Thyroid gland (tissue), 4 donors: Measurements from ENCODE around the gene INSYN2A. TPM values are rescaled to one million over a fixed set of nuclear protein-coding genes. Genes with fewer than 3 reads are reported as not detected.

Experiments
- DNase-seq, 2 donors: peaks; one replicate each; pipeline ENCODE4 v3.0.0-alpha.2; 2019
- H3K27ac ChIP-seq, 3 donors: fragments of 200-600 bp; sonication (generic); 1 replicate in 2 of 3; 2 replicates in 1 of 3; pipeline ENCODE4 v1.5.1; 2016 to 2019; ENCODE audit warnings: mild to moderate bottlenecking in 1 of 3, moderate library complexity in 1 of 3
- H3K27me3 ChIP-seq: fragments of 200-600 bp; sonication (generic); one replicate; pipeline ENCODE4 v1.5.1; 2019
- H3K36me3 ChIP-seq, 2 donors: fragments of 200-600 bp; sonication (generic); one replicate each; pipeline ENCODE4 v1.5.1; 2016 to 2019
- H3K4me1 ChIP-seq, 2 donors: fragments of 200-600 bp; sonication (generic); one replicate each; pipeline ENCODE4 v1.5.1; 2017 to 2019
- H3K4me3 ChIP-seq, 3 donors: fragments of 200-600 bp; sonication (generic); replicated peaks in 1 of 3; 1 replicate in 2 of 3; 2 replicates in 1 of 3; pipeline ENCODE4 v1.5.1; 2016; ENCODE audit warnings: mild to moderate bottlenecking in 1 of 3
- H3K9me3 ChIP-seq: fragments of 200-600 bp; sonication (generic); one replicate; pipeline ENCODE4 v1.5.1; 2017
- CTCF ChIP-seq, 6 experiments: fragments of 200-600 bp in 3 of 6; fragments of 450-650 bp in 3 of 6; sonication (generic) in 3 of 6; IDR thresholded peaks; one replicate each; pipeline ENCODE4 v1.5.1; 2016 to 2019; ENCODE audit warnings: antibody characterized with exemption in 6 of 6, mild to moderate bottlenecking in 2 of 6, inconsistent platforms in 1 of 6, moderate library complexity in 1 of 6
- POLR2A ChIP-seq, 2 donors: fragments of 450-650 bp; IDR thresholded peaks; one replicate each; pipeline ENCODE4 v1.6.1; 2017; ENCODE audit warnings: antibody characterized with exemption in 2 of 2, mild to moderate bottlenecking in 2 of 2, moderate library complexity in 1 of 2
- WGBS, 2 donors: methylation state at CpG; one replicate each; pipeline ENCODE4 v1.1.5; 2017; 5-methylcytosine and 5-hydroxymethylcytosine counted together
- intact Hi-C: fragments of 100-400 bp; cut with DNase I; formaldehyde crosslinking; loops from one replicate; pipeline ENCODE4 v1.15.1; 2023
- total RNA-seq, 4 donors: library from RNA; depleted of rRNA; stranded (reverse); fragments of >200 nt; gene quantifications; one replicate each; pipeline ENCODE4 v1.2.3, GENCODE V29; 2016

INSYN2A gene
- total RNA-seq, 4 donors from 2014 or later = 0.27 TPM; not detected in 3

DNA sequence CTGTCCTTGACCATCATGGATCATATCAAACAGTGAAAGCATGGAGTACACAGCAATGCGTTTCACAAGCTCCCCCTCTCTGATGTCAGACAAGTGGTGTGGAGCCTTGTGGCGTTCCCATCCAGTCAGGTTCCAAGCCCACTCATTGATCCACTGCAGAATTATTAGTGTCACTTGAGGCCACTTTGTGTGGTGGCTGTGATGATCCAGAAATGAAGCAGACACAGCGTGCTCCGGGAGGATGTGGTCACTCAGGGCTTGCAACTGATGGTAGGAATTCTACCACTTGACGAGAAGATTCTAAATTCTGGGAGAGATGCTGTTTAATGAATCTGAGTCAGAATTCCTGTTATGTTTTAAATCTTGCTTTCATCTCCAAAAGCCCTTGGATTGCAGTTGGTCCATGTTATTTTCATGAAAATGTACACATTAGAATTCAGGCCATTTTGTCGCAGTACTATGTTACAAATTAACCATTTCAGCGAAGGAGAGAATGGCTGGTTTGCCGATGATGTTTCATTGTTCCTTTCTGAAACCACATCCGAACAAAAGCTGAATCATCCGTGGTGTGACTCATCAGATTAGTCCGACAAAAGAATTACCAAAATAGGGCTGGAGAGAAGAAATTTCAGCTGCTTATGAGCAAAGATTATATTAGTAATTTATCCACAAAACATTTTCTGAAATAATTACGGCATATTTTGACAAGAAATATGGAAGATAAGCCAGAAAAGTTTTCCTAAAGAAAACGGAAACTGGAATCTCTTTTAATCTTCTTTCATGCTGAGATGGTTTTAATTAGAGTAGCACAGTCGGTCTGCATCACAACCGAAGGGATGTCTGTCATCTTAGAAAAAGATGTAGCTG is 48.1 kb downstream of the INSYN2A start:
- WGBS, 2 donors = 82 to 84% methylated on average over 15 of the region's 15 CpGs
- no peaks in the 10 kb centered on the region for H3K36me3 ChIP-seq
- H3K27me3 ChIP-seq = no peaks in the 10 kb centered on the region
- intact Hi-C loops = no loop called here
- no peak for DNase-seq
- no peak overlapping the region for H3K27ac ChIP-seq
- no peak overlapping the region for H3K4me3 ChIP-seq
- TF ChIP-seq POLR2A (IDR thresholded peaks at IDR 0.05) = no peak
- TF ChIP-seq CTCF (IDR thresholded peaks at IDR 0.05) = no peak
- H3K4me1 ChIP-seq = no peaks in the 10 kb centered on the region
- H3K9me3 ChIP-seq = no peaks in the 10 kb centered on the region

DNA sequence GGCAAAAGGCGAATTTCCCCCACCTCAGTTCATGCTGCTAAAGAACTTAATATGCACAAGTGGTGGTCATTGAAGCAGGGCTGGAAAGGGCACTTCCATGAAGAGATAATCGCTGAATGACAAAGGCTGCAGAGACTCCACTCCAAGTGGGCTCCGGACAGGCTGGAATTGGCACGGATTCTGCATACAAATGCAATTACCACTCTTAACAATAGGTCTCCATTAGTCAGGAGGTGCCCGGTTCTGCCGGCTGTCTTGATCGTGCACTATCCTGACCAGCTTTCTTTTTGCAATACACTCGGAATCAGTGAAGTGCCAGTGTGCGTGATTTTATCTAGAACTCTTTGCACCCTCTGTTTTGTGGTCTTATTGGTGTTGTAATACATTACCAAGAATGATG is 49.7 kb downstream of the INSYN2A start:
- WGBS, 2 donors = 65 to 78% methylated on average over 9 of the region's 9 CpGs
- intact Hi-C loops = no loop called here

More for the DNA sequence above, 49.7 kb downstream of the INSYN2A start:
- H3K27ac ChIP-seq = no peak overlapping the region
- peaks cover 4 to 10% of the 10 kb centered on the region in 2 donors for H3K4me1 ChIP-seq
- H3K36me3 ChIP-seq = no peaks in the 10 kb centered on the region
- H3K9me3 ChIP-seq = no peaks in the 10 kb centered on the region
- no peak overlapping the region for H3K4me3 ChIP-seq
- no peaks in the 10 kb centered on the region for H3K27me3 ChIP-seq
- no peak for TF ChIP-seq CTCF (IDR thresholded peaks at IDR 0.05)
- no peak for TF ChIP-seq POLR2A (IDR thresholded peaks at IDR 0.05)
- DNase-seq = no peak
